HFFc6 (cell line): ENCODE measurements around the gene PDXDC1. TPM values are rescaled to one million over a fixed set of nuclear protein-coding genes. Genes with fewer than 3 reads are reported as not detected.
A peak's percentile ranks its signal among the peaks of the same experiment; 100 is the strongest.
"Not testable (repeated sequence)": the region's sequence is repeated elsewhere in the genome, so short reads cannot be mapped to it uniquely, and the experiment has no call there.

Experiments used
- DNase-seq: peaks from one replicate; pipeline ENCODE4 v3.0.0-alpha.2; 2018
- H3K27ac Mint-ChIP-seq: 2 replicates; pipeline ENCODE4 v1.8.0; 2020; ENCODE audit warnings: mild to moderate bottlenecking, mixed read lengths
- H3K27me3 Mint-ChIP-seq: 2 replicates; pipeline ENCODE4 v1.8.0; 2021; ENCODE audit warnings: mild to moderate bottlenecking, moderate library complexity, mixed read lengths; ENCODE audit not compliant: insufficient read depth
- H3K36me3 Mint-ChIP-seq: 2 replicates; pipeline ENCODE4 v1.8.0; 2021; ENCODE audit warnings: low read depth, mixed read lengths
- H3K4me1 Mint-ChIP-seq: 2 replicates; pipeline ENCODE4 v1.8.0; 2020; ENCODE audit warnings: low read depth, mixed read lengths
- H3K4me3 Mint-ChIP-seq: 2 replicates; pipeline ENCODE4 v1.8.0; 2020; ENCODE audit warnings: mild to moderate bottlenecking, moderate library complexity, mixed read lengths
- H3K9me3 Mint-ChIP-seq: 2 replicates; pipeline ENCODE4 v1.8.0; 2020; ENCODE audit warnings: mild to moderate bottlenecking, mixed read lengths
- total RNA-seq, 6 experiments: library from RNA; stranded (reverse); fragmentation: NEBNext Ultra II Directional; extraction: Animal tissue kit (Norgen Biotek cat#: 25700); gene quantifications; 2 replicates in 1 of 6; 3 replicates in 5 of 6; pipeline ENCODE4 v1.2.3, GENCODE V29; 2021
- TF ChIP-seq, protein P1 (sequence below): fragments of 200-600 bp; sonication (generic); IDR thresholded peaks from 2 replicates; pipeline ENCODE4 v1.5.0; 2021; ENCODE audit warnings: antibody characterized with exemption, mild to moderate bottlenecking

PDXDC1 gene
- total RNA-seq, 6 experiments from 2014 or later, result 78.8 to 88.3 (median 82.0) TPM

GRCh38 chr16:15012941-15013340, 38.1 kb downstream of the PDXDC1 start:
- not testable (repeated sequence) for DNase-seq, H3K4me3 Mint-ChIP-seq, H3K9me3 Mint-ChIP-seq, H3K27me3 Mint-ChIP-seq, H3K27ac Mint-ChIP-seq
- H3K4me1 Mint-ChIP-seq, result peaks cover 30% of the 10 kb centered on the region
- H3K36me3 Mint-ChIP-seq, result peaks cover 46% of the 10 kb centered on the region

GRCh38 chr16:15015671-15016070, 40.8 kb downstream of the PDXDC1 start:
- H3K27ac Mint-ChIP-seq, H3K4me3 Mint-ChIP-seq, H3K9me3 Mint-ChIP-seq, H3K27me3 Mint-ChIP-seq, DNase-seq: not testable (repeated sequence)
- Mint-ChIP-seq H3K36me3 (peaks cover 47% of the 10 kb centered on the region), H3K4me1 (peaks cover 30% of the 10 kb centered on the region)

DNA sequence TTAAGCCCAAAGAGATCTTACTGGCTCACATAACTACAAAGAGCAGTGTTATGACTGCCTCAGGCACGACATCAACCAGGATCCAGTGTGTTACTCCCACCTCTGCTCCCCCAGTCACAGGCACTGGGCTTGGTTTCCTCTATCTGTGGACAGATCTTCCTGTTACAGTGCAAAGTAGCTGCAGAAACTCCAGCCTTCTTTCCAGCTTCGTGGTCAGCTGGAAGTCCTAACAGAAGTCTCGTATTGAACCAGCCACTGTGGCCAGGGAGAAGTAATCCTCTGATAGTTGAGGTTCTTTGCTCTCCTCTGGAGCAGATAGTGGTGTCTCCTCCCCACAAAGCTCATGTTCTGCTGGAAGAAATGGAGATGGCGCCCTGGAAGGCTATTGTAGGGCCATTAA, 41.5 kb downstream of the PDXDC1 start:
- peaks cover 40% of the 10 kb centered on the region for H3K36me3 Mint-ChIP-seq
- H3K4me1 Mint-ChIP-seq, result peaks cover 37% of the 10 kb centered on the region
- H3K27me3 Mint-ChIP-seq, DNase-seq, H3K9me3 Mint-ChIP-seq, H3K4me3 Mint-ChIP-seq: not testable (repeated sequence)
- H3K27ac Mint-ChIP-seq, result peak overlapping the region; percentile 64

GRCh38 chr16:15016951-15017580, 42.2 kb downstream of the PDXDC1 start:
- Mint-ChIP-seq H3K36me3 (peaks cover 38% of the 10 kb centered on the region), H3K4me1 (peaks cover 44% of the 10 kb centered on the region), H3K4me3 (peak overlapping the region; percentile 47), H3K27ac (peak overlapping the region; percentile 79)
- DNase-seq, result peak; percentile 57
- H3K9me3 Mint-ChIP-seq, H3K27me3 Mint-ChIP-seq: not testable (repeated sequence)

GRCh38 chr16:15021429-15021828, 46.6 kb downstream of the PDXDC1 start:
- peaks cover 68% of the 10 kb centered on the region for H3K4me1 Mint-ChIP-seq
- H3K4me3 Mint-ChIP-seq, result peak overlapping the region; percentile 7; the same call in 1 of the 2 replicates
- peak; percentile 92 for DNase-seq
- H3K27ac Mint-ChIP-seq, result peak overlapping the region; percentile 69
- H3K27me3 Mint-ChIP-seq, H3K9me3 Mint-ChIP-seq: not testable (repeated sequence)
- H3K36me3 Mint-ChIP-seq, result peaks cover 59% of the 10 kb centered on the region

- peak; percentile 59 for DNase-seq
- H3K27ac Mint-ChIP-seq, result peak overlapping the region; percentile 69
- H3K27me3 Mint-ChIP-seq, H3K4me3 Mint-ChIP-seq, H3K9me3 Mint-ChIP-seq: not testable (repeated sequence)
- TF ChIP-seq, protein P1, sequence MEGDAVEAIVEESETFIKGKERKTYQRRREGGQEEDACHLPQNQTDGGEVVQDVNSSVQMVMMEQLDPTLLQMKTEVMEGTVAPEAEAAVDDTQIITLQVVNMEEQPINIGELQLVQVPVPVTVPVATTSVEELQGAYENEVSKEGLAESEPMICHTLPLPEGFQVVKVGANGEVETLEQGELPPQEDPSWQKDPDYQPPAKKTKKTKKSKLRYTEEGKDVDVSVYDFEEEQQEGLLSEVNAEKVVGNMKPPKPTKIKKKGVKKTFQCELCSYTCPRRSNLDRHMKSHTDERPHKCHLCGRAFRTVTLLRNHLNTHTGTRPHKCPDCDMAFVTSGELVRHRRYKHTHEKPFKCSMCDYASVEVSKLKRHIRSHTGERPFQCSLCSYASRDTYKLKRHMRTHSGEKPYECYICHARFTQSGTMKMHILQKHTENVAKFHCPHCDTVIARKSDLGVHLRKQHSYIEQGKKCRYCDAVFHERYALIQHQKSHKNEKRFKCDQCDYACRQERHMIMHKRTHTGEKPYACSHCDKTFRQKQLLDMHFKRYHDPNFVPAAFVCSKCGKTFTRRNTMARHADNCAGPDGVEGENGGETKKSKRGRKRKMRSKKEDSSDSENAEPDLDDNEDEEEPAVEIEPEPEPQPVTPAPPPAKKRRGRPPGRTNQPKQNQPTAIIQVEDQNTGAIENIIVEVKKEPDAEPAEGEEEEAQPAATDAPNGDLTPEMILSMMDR, result peak; percentile 72
- H3K4me1 Mint-ChIP-seq, result peaks cover 62% of the 10 kb centered on the region
- peaks cover 54% of the 10 kb centered on the region for H3K36me3 Mint-ChIP-seq
These were observed 47.4 kb downstream of the PDXDC1 start for GRCh38 chr16:15022194-15022593.

GRCh38 chr16:15023381-15024077, 48.7 kb downstream of the PDXDC1 start:
- DNase-seq, H3K27me3 Mint-ChIP-seq, H3K4me3 Mint-ChIP-seq, H3K9me3 Mint-ChIP-seq: not testable (repeated sequence)
- H3K36me3 Mint-ChIP-seq, result peaks cover 61% of the 10 kb centered on the region
- peaks cover 68% of the 10 kb centered on the region for H3K4me1 Mint-ChIP-seq
- H3K27ac Mint-ChIP-seq, result peak overlapping the region; percentile 64

- peaks cover 57% of the 10 kb centered on the region for H3K36me3 Mint-ChIP-seq
These were observed 50.0 kb downstream of the PDXDC1 start for GRCh38 chr16:15024858-15025199.

GRCh38 chr16:15025234-15025951, 50.6 kb downstream of the PDXDC1 start:
- Mint-ChIP-seq H3K27me3 (peaks cover 13% of the 10 kb centered on the region), H3K4me1 (peaks cover 80% of the 10 kb centered on the region), H3K36me3 (peaks cover 57% of the 10 kb centered on the region), H3K4me3 (peak overlapping the region; percentile 64), H3K27ac (peak overlapping the region; percentile 91)
- not testable (repeated sequence) for H3K9me3 Mint-ChIP-seq
- peak; percentile 44 for DNase-seq

More at GRCh38 chr16:15024858-15025199, 50.0 kb downstream of the PDXDC1 start:
- peaks cover 13% of the 10 kb centered on the region for H3K27me3 Mint-ChIP-seq
- H3K27ac Mint-ChIP-seq, result peak overlapping the region; percentile 91
- not testable (repeated sequence) for DNase-seq, H3K9me3 Mint-ChIP-seq, H3K4me3 Mint-ChIP-seq
- peaks cover 79% of the 10 kb centered on the region for H3K4me1 Mint-ChIP-seq

DNA sequence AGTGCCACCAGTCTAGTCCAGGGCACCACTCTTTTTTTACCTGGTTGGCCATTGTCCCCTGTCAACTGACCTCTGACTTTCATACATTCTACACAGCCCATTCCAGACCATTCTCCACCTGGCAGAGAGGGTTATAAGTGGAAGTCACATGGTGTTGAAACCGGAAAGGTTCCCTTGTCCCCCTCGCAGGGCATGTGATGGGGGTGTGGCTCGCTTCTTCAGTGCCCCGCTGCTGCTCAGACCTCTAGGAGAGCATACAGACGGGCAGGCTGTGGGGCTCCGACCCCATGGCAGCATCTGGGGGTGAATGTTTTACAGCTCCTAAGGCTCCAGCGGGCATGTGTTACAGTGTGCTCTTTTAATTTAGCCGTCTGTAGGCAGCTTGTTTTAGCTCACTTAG, 52.2 kb downstream of the PDXDC1 start:
- H3K9me3 Mint-ChIP-seq, DNase-seq, H3K4me3 Mint-ChIP-seq, H3K27ac Mint-ChIP-seq: not testable (repeated sequence)
- Mint-ChIP-seq H3K27me3 (peaks cover 11% of the 10 kb centered on the region), H3K4me1 (peaks cover 66% of the 10 kb centered on the region), H3K36me3 (peaks cover 63% of the 10 kb centered on the region)

DNA sequence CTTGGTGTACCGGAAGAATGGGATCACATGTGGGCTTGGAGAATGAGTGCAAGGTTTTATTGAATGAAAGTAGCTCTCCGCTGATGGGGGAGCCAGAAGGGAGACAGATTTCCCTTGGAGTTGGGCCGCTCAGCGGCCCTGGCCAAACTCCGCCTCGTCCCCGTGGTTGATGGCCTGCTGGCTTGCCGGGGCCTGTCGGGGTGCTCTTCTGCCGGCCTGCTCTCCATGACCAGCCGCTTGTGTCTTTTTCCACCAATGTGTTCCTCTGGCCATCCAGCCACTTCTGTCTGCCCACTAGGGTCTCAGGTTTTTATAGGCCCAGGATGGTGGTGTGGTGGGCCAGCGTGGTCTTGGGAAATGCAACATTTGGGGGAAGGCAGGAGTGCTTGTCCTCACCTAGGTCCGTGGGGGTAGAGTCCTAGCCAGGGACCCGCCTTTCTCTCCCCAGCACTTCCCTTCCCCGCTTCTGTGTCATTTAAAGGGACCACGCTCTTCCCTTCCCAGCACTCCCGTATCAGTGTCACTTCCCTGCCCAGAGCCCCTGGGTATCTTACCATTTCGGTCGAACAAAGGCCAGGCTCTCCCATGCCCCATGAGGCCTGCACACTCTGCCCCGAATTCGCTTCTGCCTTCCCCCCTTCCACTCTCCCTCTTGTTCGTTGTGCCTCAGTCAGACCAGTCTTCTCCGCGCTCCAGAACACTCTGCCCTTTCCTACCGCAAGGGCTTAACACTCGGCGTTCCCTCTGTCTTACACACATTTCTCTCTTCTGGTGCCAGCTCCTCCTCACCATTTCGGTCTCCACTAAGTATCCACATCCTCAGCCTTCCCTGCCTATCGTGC, 52.9 kb downstream of the PDXDC1 start:
- not testable (repeated sequence) for DNase-seq, H3K4me3 Mint-ChIP-seq, H3K9me3 Mint-ChIP-seq
- peaks cover 59% of the 10 kb centered on the region for H3K36me3 Mint-ChIP-seq
- peaks cover 11% of the 10 kb centered on the region for H3K27me3 Mint-ChIP-seq
- H3K27ac Mint-ChIP-seq, result peak overlapping the region; percentile 20
- H3K4me1 Mint-ChIP-seq, result peaks cover 59% of the 10 kb centered on the region

GRCh38 chr16:15028345-15028715, 53.5 kb downstream of the PDXDC1 start:
- H3K9me3 Mint-ChIP-seq, H3K4me3 Mint-ChIP-seq, DNase-seq: not testable (repeated sequence)
- Mint-ChIP-seq H3K27me3 (peaks cover 11% of the 10 kb centered on the region), H3K27ac (peak overlapping the region; percentile 78), H3K4me1 (peaks cover 53% of the 10 kb centered on the region), H3K36me3 (peaks cover 58% of the 10 kb centered on the region)
